H1 (cell line): Measurements from ENCODE around the gene BBS1. TPM values are rescaled to one million over a fixed set of nuclear protein-coding genes. Genes with fewer than 3 reads are reported as not detected.

Experiments
- CTCF ChIA-PET: fragments of 300-600 bp; sonication (Branson Sonifier 250); formaldehyde crosslinking; loops from one replicate; lab custom pipeline; 2021; ENCODE audit not compliant: partially characterized antibody; lab: Charles Lee
- POLR2A ChIA-PET: fragments of 300-600 bp; sonication (Branson Sonifier 250); formaldehyde crosslinking; loops from one replicate; lab custom pipeline; 2021; ENCODE audit warnings: inconsistent platforms; ENCODE audit not compliant: partially characterized antibody; lab: Charles Lee
- DNase-seq, 2 experiments: peaks; one replicate each; pipeline versions ENCODE4 v3.0.0 to v3.0.0-alpha.2; 2010 to 2022; ENCODE audit warnings: low spot score in 2 of 2, low read depth in 1 of 2, mixed read lengths in 1 of 2
- FAIRE-seq: peaks from 2 replicates; lab custom pipeline; 2011; peaks lifted over from hg19 to GRCh38; lab: Jason Lieb, UNC
- H2AFZ ChIP-seq: 2 replicates; pipeline ENCODE4 v1.8.1; 2012; ENCODE audit warnings: low read length, inconsistent platforms
- H2AK5ac ChIP-seq: 2 replicates; pipeline ENCODE4 v1.6.1; 2013; ENCODE audit warnings: low read depth, low read length
- H2BK120ac ChIP-seq: replicated peaks from 2 replicates; pipeline ENCODE3; 2013; ENCODE audit warnings: low read depth, low read length, inconsistent platforms
- H2BK12ac ChIP-seq: 2 replicates; pipeline ENCODE4 v1.6.1; 2013; ENCODE audit warnings: low read depth, low read length
- H2BK15ac ChIP-seq: 2 replicates; pipeline ENCODE4 v1.6.1; 2013; ENCODE audit warnings: low read length
- H2BK20ac ChIP-seq: 2 replicates; pipeline ENCODE4 v1.6.1; 2013; ENCODE audit warnings: low read length
- H2BK5ac ChIP-seq: 2 replicates; pipeline ENCODE4 v1.6.1; 2013; ENCODE audit warnings: low read depth, low read length
- H3K14ac ChIP-seq: 2 replicates; pipeline ENCODE4 v1.6.1; 2013; ENCODE audit warnings: inconsistent platforms; ENCODE audit not compliant: insufficient read length
- H3K18ac ChIP-seq: 2 replicates; pipeline ENCODE4 v1.6.1; 2013; ENCODE audit warnings: low read length; ENCODE audit errors: extremely low read depth
- H3K23ac ChIP-seq: 2 replicates; pipeline ENCODE4 v1.6.1; 2013; ENCODE audit warnings: inconsistent platforms; ENCODE audit not compliant: insufficient read length
- H3K23me2 ChIP-seq: 2 replicates; pipeline ENCODE4 v1.6.1; 2013; ENCODE audit warnings: low read depth, low read length
- H3K27ac ChIP-seq: 2 replicates; pipeline ENCODE4 v1.6.1; 2011; ENCODE audit warnings: low read depth, low read length, inconsistent platforms
- H3K27me3 ChIP-seq, 4 experiments: replicated peaks in 1 of 4; 1 replicate in 1 of 4; 2 replicates in 3 of 4; pipeline versions ENCODE4 v1.6.1 to v1.8.1; 2011 to 2013; ENCODE audit warnings: low read length in 3 of 4, mild to moderate bottlenecking in 3 of 4, inconsistent platforms in 2 of 4, mixed read lengths in 2 of 4, moderate library complexity in 1 of 4; ENCODE audit not compliant: control insufficient read depth in 3 of 4, insufficient read depth in 3 of 4; ENCODE audit errors: extremely low read depth in 1 of 4
- H3K36me3 ChIP-seq, 4 experiments: 2 replicates each; pipeline versions ENCODE4 v1.6.1 to v1.8.1; 2011 to 2013; ENCODE audit warnings: mild to moderate bottlenecking in 4 of 4, low read length in 3 of 4, moderate library complexity in 2 of 4, control low read depth in 1 of 4, inconsistent platforms in 1 of 4; ENCODE audit not compliant: insufficient read depth in 4 of 4, control insufficient read depth in 2 of 4
- H3K4ac ChIP-seq: replicated peaks from 2 replicates; pipeline ENCODE3; 2013; ENCODE audit warnings: low read length, low read depth, mixed read lengths, inconsistent platforms; ENCODE audit not compliant: insufficient read length
- H3K4me1 ChIP-seq, 4 experiments: replicated peaks in 1 of 4; 1 replicate in 1 of 4; 2 replicates in 3 of 4; pipeline versions ENCODE4 v1.6.1 to v1.8.1; 2011 to 2013; ENCODE audit warnings: low read length in 3 of 4, inconsistent platforms in 2 of 4, mixed read lengths in 1 of 4; ENCODE audit not compliant: insufficient read depth in 4 of 4, control insufficient read depth in 3 of 4
- H3K4me2 ChIP-seq, 2 experiments: 2 replicates each; pipeline versions ENCODE4 v1.6.1 to v1.8.1; 2011 to 2013; ENCODE audit warnings: low read depth in 2 of 2, low read length in 2 of 2, control low read depth in 1 of 2, inconsistent platforms in 1 of 2, mild to moderate bottlenecking in 1 of 2; ENCODE audit not compliant: insufficient read depth in 1 of 2
- H3K4me3 ChIP-seq, 4 experiments: fragments of 200-600, 300-600 bp in 1 of 4; sonication (generic), shearing (Covaris generic), sonication (Bioruptor Twin) in 1 of 4; 2 replicates each; pipeline versions ENCODE4 v1.5.1 to v1.8.1; 2011 to 2016; ENCODE audit warnings: low read length in 4 of 4, low read depth in 3 of 4, control low read depth in 2 of 4, inconsistent platforms in 2 of 4, mild to moderate bottlenecking in 2 of 4, mixed read lengths in 1 of 4, moderate library complexity in 1 of 4; ENCODE audit not compliant: insufficient read depth in 2 of 4; ENCODE audit errors: extremely low read depth in 1 of 4
- H3K56ac ChIP-seq: replicated peaks from 2 replicates; pipeline ENCODE3; 2013; ENCODE audit warnings: low read depth, mild to moderate bottlenecking, mixed read lengths, low read length, inconsistent platforms; ENCODE audit not compliant: insufficient read length
- H3K79me1 ChIP-seq: 2 replicates; pipeline ENCODE4 v1.6.1; 2013; ENCODE audit warnings: low read depth, low read length, control low read depth
- H3K79me2 ChIP-seq, 2 experiments: 2 replicates each; pipeline versions ENCODE4 v1.6.1 to v1.8.1; 2012 to 2013; ENCODE audit warnings: low read length in 2 of 2, mild to moderate bottlenecking in 2 of 2, inconsistent platforms in 1 of 2; ENCODE audit not compliant: insufficient read depth in 2 of 2, control insufficient read depth in 1 of 2
- H3K9ac ChIP-seq, 4 experiments: replicated peaks in 1 of 4; 1 replicate in 1 of 4; 2 replicates in 3 of 4; pipeline versions ENCODE4 v1.6.1 to v1.8.1; 2011 to 2013; ENCODE audit warnings: low read depth in 3 of 4, low read length in 3 of 4, control low read depth in 2 of 4, mild to moderate bottlenecking in 2 of 4, moderate library complexity in 2 of 4, inconsistent platforms in 1 of 4; ENCODE audit errors: extremely low read depth in 1 of 4
- H3K9me3 ChIP-seq, 2 experiments: 2 replicates each; pipeline versions ENCODE4 v1.6.1 to v1.8.1; 2012 to 2013; ENCODE audit warnings: mild to moderate bottlenecking in 2 of 2, moderate library complexity in 2 of 2, control low read depth in 1 of 2, inconsistent platforms in 1 of 2, low read depth in 1 of 2, low read length in 1 of 2, mixed read lengths in 1 of 2; ENCODE audit not compliant: insufficient read depth in 2 of 2
- H4K20me1 ChIP-seq, 2 experiments: replicated peaks in 1 of 2; 2 replicates each; pipeline versions ENCODE3 to v1.8.1; 2011 to 2013; ENCODE audit warnings: inconsistent platforms in 2 of 2, low read length in 2 of 2, mild to moderate bottlenecking in 1 of 2; ENCODE audit not compliant: insufficient read depth in 2 of 2, control insufficient read depth in 1 of 2
- H4K5ac ChIP-seq: 2 replicates; pipeline ENCODE4 v1.6.1; 2013; ENCODE audit warnings: low read length, low read depth, mixed read lengths, inconsistent platforms; ENCODE audit not compliant: insufficient read length
- H4K8ac ChIP-seq: 2 replicates; pipeline ENCODE4 v1.8.0; 2013; ENCODE audit warnings: mild to moderate bottlenecking, moderate library complexity, low read length, inconsistent platforms; ENCODE audit not compliant: insufficient read depth; ENCODE audit errors: extremely low read depth
- H4K91ac ChIP-seq: replicated peaks from 2 replicates; pipeline ENCODE3; 2013; ENCODE audit warnings: low read length, mixed read lengths, inconsistent platforms; ENCODE audit not compliant: insufficient read length
- CTBP2 ChIP-seq: IDR thresholded peaks from 2 replicates; pipeline ENCODE4 v1.7.0; 2011; ENCODE audit warnings: borderline replicate concordance, mild to moderate bottlenecking, moderate library complexity, mixed read lengths, low read length; ENCODE audit not compliant: insufficient read depth, insufficient read length
- E2F6 ChIP-seq: IDR thresholded peaks from 2 replicates; pipeline ENCODE4 v1.6.1; 2012; ENCODE audit warnings: inconsistent platforms
- MAX ChIP-seq: IDR thresholded peaks from 2 replicates; pipeline ENCODE4 v1.6.1; 2012; ENCODE audit warnings: inconsistent platforms
- SIX5 ChIP-seq: IDR thresholded peaks from 2 replicates; pipeline ENCODE4 v1.6.1; 2011; ENCODE audit warnings: mild to moderate bottlenecking, low read depth, low read length
- WGBS, 2 experiments: shearing (Covaris generic) in 1 of 2; methylation state at CpG; one replicate each; pipeline versions ENCODE4 v1.1.6 to v1.1.7; 2013 to 2015; ENCODE audit warnings: low lambda C conversion rate in 2 of 2, mixed read lengths in 2 of 2, inconsistent platforms in 1 of 2, low coverage in 1 of 2, missing lambda C conversion rate in 1 of 2; ENCODE audit not compliant: insufficient replicate concordance in 2 of 2, insufficient coverage in 1 of 2, insufficient read length in 1 of 2; ENCODE audit errors: extremely low coverage in 1 of 2, missing lambda C conversion rate in 1 of 2; 5-methylcytosine and 5-hydroxymethylcytosine counted together
- polyA plus RNA-seq, 7 experiments: library from polyadenylated mRNA; depleted of rRNA in 3 of 7; stranded (reverse) in 5 of 7; unstranded in 2 of 7; fragments of >200 nt in 5 of 7; fragments of 200-250 nt in 2 of 7; gene quantifications; 1 replicate in 5 of 7; 2 replicates in 1 of 7; 4 replicates in 1 of 7; pipeline versions ENCODE4 v1.2.1 to v1.2.3, GENCODE V29; 2011 to 2013; ENCODE audit warnings: missing spikeins in 2 of 7, mixed read lengths in 2 of 7
- total RNA-seq: library from RNA; stranded (reverse); fragmentation: NEBNext Ultra II Directional; extraction: Animal tissue kit (Norgen Biotek cat#: 25700); gene quantifications from 2 replicates; pipeline ENCODE4 v1.2.1, GENCODE V29; 2021

The BBS1 gene
- total and polyA plus RNA-seq, 2 of the 8 experiments (the other 6 are each of a cell fraction or from before 2014, with no cell fraction given): 19.1 to 19.5 TPM

- Histone ChIP-seq H3K79me2 (no peaks in the 10 kb centered on the region), H3K9me3 (peaks cover 2 to 4% of the 10 kb centered on the region in 2 experiments; a peak in 1 of 4 replicates), H2AFZ (no peak within 1 kb of the TSS), H2BK120ac (peak within 1 kb of the TSS; percentile 74), H3K4me2 (peak within 1 kb of the TSS in 1 of 2 experiments; percentile 11; a peak in 1 of 4 replicates), H2BK12ac (peak within 1 kb of the TSS; percentile 11; the same call in 1 of the 2 replicates), H3K79me1 (no peaks in the 10 kb centered on the region), H3K14ac (no peak within 1 kb of the TSS)
- DNase-seq: no peak
- TF ChIP-seq E2F6: peak; percentile 37; the same call in 1 of the 2 replicates
- TF ChIP-seq MAX: peak; percentile 36; the same call in 1 of the 2 replicates
- no peak for TF ChIP-seq CTBP2
- no peak for TF ChIP-seq SIX5
- TF ChIP-seq, all 59 proteins: peak for 2
- Histone ChIP-seq H2BK20ac (peak within 1 kb of the TSS; percentile 63), H4K91ac (peak within 1 kb of the TSS; percentile 84), H3K4me3 (no peak within 1 kb of the TSS; a peak in 1 of 8 replicates), H3K27ac (no peak within 1 kb of the TSS; the same call in 1 of the 2 replicates), H3K9ac (no peak within 1 kb of the TSS), H4K20me1 (no peaks in the 10 kb centered on the region), H3K23me2 (no peaks in the 10 kb centered on the region), H3K23ac (no peak within 1 kb of the TSS), H2AK5ac (no peak within 1 kb of the TSS), H4K5ac (peak within 1 kb of the TSS; percentile 83), H3K4me1 (peaks cover 11 to 20% (median 14%) of the 10 kb centered on the region in 4 experiments; a peak in 6 of 7 replicates), H2BK5ac (peak within 1 kb of the TSS; percentile 2; the same call in 1 of the 2 replicates), H3K18ac (peak within 1 kb of the TSS; percentile 71; the same call in 1 of the 2 replicates), H4K8ac (peak within 1 kb of the TSS; percentile 91), H3K4ac (peak within 1 kb of the TSS; percentile 94), H3K56ac (no peak within 1 kb of the TSS), H2BK15ac (no peak within 1 kb of the TSS), H3K36me3 (peaks cover 0 to 5% (median 1%) of the 10 kb centered on the region in 4 experiments; a peak in 3 of 8 replicates), H3K27me3 (no peaks in the 10 kb centered on the region)
- WGBS, 2 experiments: 95% methylated on average over 35 of the region's 77 CpGs; no CpG with 5 or more reads in 1 of the 2 experiments
- ChIA-PET POLR2A (interaction anchor here (0.7 to 4.8 kb wide), 21 partner anchors 9 to 110 kb away, joined by 3 to 51 read pairs (median 7); partner anchors contain the start of genes ACTN3, CCDC87, CCS and RBM14), CTCF (interaction anchor here (0.7 to 4.6 kb wide), 8 partner anchors 11 to 1081 kb away, joined by 3 to 46 read pairs (median 3); partner anchors contain the start of genes CCDC87 and CCS)
- no peak for FAIRE-seq
Measured at GRCh38 chr11:66568124-66568916, 57.9 kb downstream of the BBS1 start, which contains the start of gene CTSF. Gene CTSF (minus strand): TSS chr11:66568606. CDS start chr11:66568486, 120 bp downstream.
